Sigmoid colon (tissue), 7 donors: ENCODE data around the gene NEMP1. TPM values are rescaled to one million over a fixed set of nuclear protein-coding genes. Genes with fewer than 3 reads are reported as not detected.

ENCODE experiments used
- DNase-seq: peaks from one replicate; pipeline ENCODE4 v3.0.0-alpha.2; 2019
- H3K27ac ChIP-seq, 4 donors: fragments of 200-600 bp; sonication (generic); one replicate each; pipeline ENCODE4 v1.5.1; 2016 to 2019; ENCODE audit warnings: mild to moderate bottlenecking in 1 of 4
- H3K27me3 ChIP-seq, 3 donors: fragments of 200-600 bp; sonication (generic); one replicate each; pipeline ENCODE4 v1.5.1; 2019; ENCODE audit warnings: mild to moderate bottlenecking in 1 of 3
- H3K36me3 ChIP-seq, 4 donors: fragments of 200-600 bp; sonication (generic); one replicate each; pipeline ENCODE4 v1.5.1; 2016 to 2019
- H3K4me1 ChIP-seq, 4 donors: fragments of 200-600 bp; sonication (generic); one replicate each; pipeline ENCODE4 v1.5.1; 2017 to 2019
- H3K4me3 ChIP-seq, 4 donors: fragments of 200-600 bp; sonication (generic); one replicate each; pipeline ENCODE4 v1.5.1; 2017 to 2019; ENCODE audit warnings: mild to moderate bottlenecking in 2 of 4, moderate library complexity in 1 of 4
- H3K9me3 ChIP-seq, 4 donors: fragments of 200-600 bp in 3 of 4; sonication (generic) in 3 of 4; one replicate each; pipeline versions ENCODE4 v1.5.1 to v1.6.1; 2013 to 2019
- EP300 ChIP-seq, 4 donors: sonication (generic); formaldehyde crosslinking; IDR thresholded peaks; one replicate each; pipeline ENCODE4 v1.6.1; 2017; ENCODE audit warnings: antibody characterized with exemption in 4 of 4
- POLR2A ChIP-seq, 2 donors: fragments of 450-650 bp; IDR thresholded peaks; one replicate each; pipeline ENCODE4 v1.6.1; 2016; ENCODE audit warnings: antibody characterized with exemption in 2 of 2, mild to moderate bottlenecking in 2 of 2, moderate library complexity in 2 of 2
- POLR2AphosphoS5 ChIP-seq, 4 donors: sonication (generic); formaldehyde crosslinking; IDR thresholded peaks; one replicate each; pipeline ENCODE4 v1.6.1; 2017; ENCODE audit warnings: antibody characterized with exemption in 4 of 4
- WGBS, 2 donors: extraction: QIAGEN DNeasy Blood & Tissue Kit; methylation state at CpG; one replicate each; pipeline ENCODE4 v1.1.7; 2013; 5-methylcytosine and 5-hydroxymethylcytosine counted together
- intact Hi-C: fragments of 100-400 bp; cut with DNase I; formaldehyde crosslinking; loops from one replicate; pipeline ENCODE4 v1.15.1; 2023
- polyA plus RNA-seq, 3 donors: library from polyadenylated mRNA; stranded (reverse); fragments of 200-250 nt; gene quantifications; one replicate each; pipeline ENCODE4 v1.2.3, GENCODE V29; 2013
- total RNA-seq, 4 donors: library from RNA; depleted of rRNA; stranded (reverse); fragments of >200 nt; gene quantifications; one replicate each; pipeline ENCODE4 v1.1.0, GENCODE V29; 2016
- TF ChIP-seq, protein P1 (sequence below), 4 experiments: fragments of 450-650 bp in 3 of 4; fragments of 200-600 bp in 1 of 4; IDR thresholded peaks; one replicate each; pipeline ENCODE4 v1.5.1; 2016 to 2019; ENCODE audit warnings: antibody characterized with exemption in 4 of 4, mild to moderate bottlenecking in 3 of 4, moderate library complexity in 2 of 4
- donor health status: healthy with polysubstance abuse.
- donor health status: Bipolar disorder and iron deficiency.
- donor health status: healthy.

Gene NEMP1
- total and polyA plus RNA-seq, 7 donors, result 0.60 to 13.6 (median 11.5) TPM

GRCh38 chr12:57088354-57089270 is 10.0 kb upstream of the NEMP1 start, which contains the start of gene NAB2:
NAB2 (plus strand) TSS chr12:57089114; CDS start chr12:57089272, 158 bp downstream.
- intact Hi-C loops, result loop anchor here (5.0 kb wide), 1 partner anchor 451 kb away; no protein-coding TSS in a partner anchor
- H3K9me3 ChIP-seq, result no peaks in the 10 kb centered on the region
- H3K27ac ChIP-seq, result peak within 1 kb of the TSS; percentile 97 to 100 (median 99)
- H3K36me3 ChIP-seq, result peaks cover 10 to 26% (median 22%) of the 10 kb centered on the region in 4 donors
- TF ChIP-seq EP300 (IDR thresholded peaks at IDR 0.05), result peak in 2 of 4 donors; percentile 53 to 60
- peak; percentile 79 to 86 for TF ChIP-seq POLR2A (IDR thresholded peaks at IDR 0.05)
- TF ChIP-seq POLR2AphosphoS5 (IDR thresholded peaks at IDR 0.05), result peak; percentile 94 to 97 (median 96)
- TF ChIP-seq, protein P1, sequence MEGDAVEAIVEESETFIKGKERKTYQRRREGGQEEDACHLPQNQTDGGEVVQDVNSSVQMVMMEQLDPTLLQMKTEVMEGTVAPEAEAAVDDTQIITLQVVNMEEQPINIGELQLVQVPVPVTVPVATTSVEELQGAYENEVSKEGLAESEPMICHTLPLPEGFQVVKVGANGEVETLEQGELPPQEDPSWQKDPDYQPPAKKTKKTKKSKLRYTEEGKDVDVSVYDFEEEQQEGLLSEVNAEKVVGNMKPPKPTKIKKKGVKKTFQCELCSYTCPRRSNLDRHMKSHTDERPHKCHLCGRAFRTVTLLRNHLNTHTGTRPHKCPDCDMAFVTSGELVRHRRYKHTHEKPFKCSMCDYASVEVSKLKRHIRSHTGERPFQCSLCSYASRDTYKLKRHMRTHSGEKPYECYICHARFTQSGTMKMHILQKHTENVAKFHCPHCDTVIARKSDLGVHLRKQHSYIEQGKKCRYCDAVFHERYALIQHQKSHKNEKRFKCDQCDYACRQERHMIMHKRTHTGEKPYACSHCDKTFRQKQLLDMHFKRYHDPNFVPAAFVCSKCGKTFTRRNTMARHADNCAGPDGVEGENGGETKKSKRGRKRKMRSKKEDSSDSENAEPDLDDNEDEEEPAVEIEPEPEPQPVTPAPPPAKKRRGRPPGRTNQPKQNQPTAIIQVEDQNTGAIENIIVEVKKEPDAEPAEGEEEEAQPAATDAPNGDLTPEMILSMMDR (IDR thresholded peaks at IDR 0.05), result no peak
- no peaks in the 10 kb centered on the region for H3K27me3 ChIP-seq
- peak within 1 kb of the TSS; percentile 75 to 96 (median 88) for H3K4me3 ChIP-seq
- DNase-seq, result peak; percentile 99
- peaks cover 0 to 61% (median 51%) of the 10 kb centered on the region in 4 donors for H3K4me1 ChIP-seq
- 0 to 1% methylated on average over 91 of the region's 91 CpGs for WGBS, 2 donors

DNA sequence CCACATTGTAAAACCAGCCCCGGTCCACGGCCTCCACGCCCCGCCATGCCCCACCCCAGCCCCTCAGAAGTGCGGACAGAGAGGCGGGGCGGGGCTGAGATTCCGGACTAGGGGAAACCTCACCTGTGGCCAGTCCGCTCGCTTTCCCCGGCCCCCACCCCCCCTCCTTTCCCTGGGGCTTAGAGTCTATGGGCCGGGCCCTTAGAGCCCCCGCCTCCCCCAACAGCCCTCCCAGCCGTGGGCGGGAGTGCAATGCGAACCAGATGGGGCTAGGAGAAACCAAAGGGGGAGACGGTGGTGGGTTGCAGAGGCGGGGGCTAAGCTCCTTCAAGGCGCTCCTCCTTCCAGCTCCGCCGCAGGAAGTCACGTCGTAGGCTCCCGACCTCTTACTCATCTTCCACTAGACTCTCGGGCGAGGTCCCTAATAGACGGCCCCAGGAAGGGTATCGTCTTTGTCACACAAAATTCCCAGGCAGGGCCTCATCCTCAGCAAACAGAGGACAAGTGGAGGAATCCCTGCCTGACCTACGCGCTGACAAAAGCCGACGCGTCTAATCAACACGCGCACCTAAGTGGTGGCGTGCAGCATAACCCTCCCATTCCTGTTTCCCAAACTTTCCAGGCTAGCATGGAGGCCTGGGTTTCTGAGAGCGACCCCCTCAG is 9.2 kb upstream of the NEMP1 start:
- Histone ChIP-seq H3K9me3 (no peaks in the 10 kb centered on the region), H3K27me3 (no peaks in the 10 kb centered on the region), H3K4me3 (peak overlapping the region; percentile 69 to 96 (median 88)), H3K4me1 (peaks cover 0 to 53% (median 43%) of the 10 kb centered on the region in 4 donors), H3K27ac (peak overlapping the region; percentile 97 to 100 (median 99)), H3K36me3 (peaks cover 10 to 18% (median 15%) of the 10 kb centered on the region in 4 donors)
- intact Hi-C loops, result loop anchor here (1.0 to 5.0 kb wide), 3 partner anchors 23 to 523 kb away; partner anchors contain the start of genes ARHGEF25 and STAT6
- peak; percentile 98 for DNase-seq
- TF ChIP-seq POLR2A (IDR thresholded peaks at IDR 0.05) (peak in 1 of 2 donors; percentile 46), POLR2AphosphoS5 (IDR thresholded peaks at IDR 0.05) (peak; percentile 60 to 71 (median 68))
- TF ChIP-seq, protein P1 (IDR thresholded peaks at IDR 0.05), result no peak
- WGBS, 2 donors, result 1% methylated on average over 37 of the region's 37 CpGs

GRCh38 chr12:57087010-57087690 is 8.6 kb upstream of the NEMP1 start:
- DNase-seq, result peak; percentile 98
- H3K36me3 ChIP-seq, result peaks cover 7 to 12% (median 10%) of the 10 kb centered on the region in 4 donors
- TF ChIP-seq POLR2A (IDR thresholded peaks at IDR 0.05), result peak; percentile 79 to 91
- peak; percentile 92 to 94 (median 93) for TF ChIP-seq POLR2AphosphoS5 (IDR thresholded peaks at IDR 0.05)
- TF ChIP-seq, protein P1 (IDR thresholded peaks at IDR 0.05), result no peak
- TF ChIP-seq EP300 (IDR thresholded peaks at IDR 0.05), result peak in 1 of 4 donors; percentile 22
- intact Hi-C loops, result loop anchor here (1.0 to 5.0 kb wide), 3 partner anchors 24 to 524 kb away; partner anchors contain the start of genes ARHGEF25 and STAT6
- H3K4me1 ChIP-seq, result peaks cover 0 to 47% (median 36%) of the 10 kb centered on the region in 4 donors
- no peaks in the 10 kb centered on the region for H3K9me3 ChIP-seq
- WGBS, 2 donors, result 1% methylated on average over 52 of the region's 52 CpGs
- H3K4me3 ChIP-seq, result peak overlapping the region; percentile 69 to 96 (median 88)
- H3K27ac ChIP-seq, result peak overlapping the region; percentile 97 to 100 (median 99)
- no peaks in the 10 kb centered on the region for H3K27me3 ChIP-seq

- intact Hi-C loops, result loop anchor here (1.0 to 5.0 kb wide), 3 partner anchors 25 to 524 kb away; partner anchors contain the start of genes ARHGEF25 and STAT6
- H3K27ac ChIP-seq, result peak overlapping the region; percentile 97 to 100 (median 99)
- 1 to 3% methylated on average over 14 of the region's 14 CpGs for WGBS, 2 donors
- H3K4me3 ChIP-seq, result peak overlapping the region; percentile 69 to 96 (median 88)
- peak; percentile 87 for DNase-seq
- H3K36me3 ChIP-seq, result peaks cover under 1 to 6% (median 5%) of the 10 kb centered on the region in 4 donors
- TF ChIP-seq POLR2AphosphoS5 (IDR thresholded peaks at IDR 0.05), result no peak
- TF ChIP-seq, protein P1 (IDR thresholded peaks at IDR 0.05), result peak in 2 of 4 experiments; percentile 24
- H3K27me3 ChIP-seq, result no peaks in the 10 kb centered on the region
- peaks cover 0 to 41% (median 30%) of the 10 kb centered on the region in 4 donors for H3K4me1 ChIP-seq
- H3K9me3 ChIP-seq, result no peaks in the 10 kb centered on the region
Observed at GRCh38 chr12:57086493-57087009, 8.0 kb upstream of the NEMP1 start.
